NCI-H82 treated with DMSO at 0.1 percent for 48 hours (cell line): ENCODE measurements around the gene GUF1.
"Not testable (repeated sequence)": the region's sequence is repeated elsewhere in the genome, so short reads cannot be mapped to it uniquely, and the experiment has no call there.

Experiments used
- DNase-seq: peaks from one replicate; lab custom pipeline; 2025; ENCODE audit not compliant: unreplicated experiment; lab: John Stamatoyannopoulos, UW

Gene GUF1

GRCh38 chr4:44700427-44700826, 22.2 kb downstream of the GUF1 start:
- DNase-seq, result no peak

GRCh38 chr4:44701037-44701436, 22.8 kb downstream of the GUF1 start:
- no peak for DNase-seq

- no peak for DNase-seq
These were observed 26.5 kb downstream of the GUF1 start for GRCh38 chr4:44704673-44705072.

- DNase-seq, result no peak
These were observed 34.9 kb downstream of the GUF1 start for GRCh38 chr4:44713125-44713524.

- DNase-seq, result peak; percentile 9
These were observed 38.4 kb downstream of the GUF1 start for GRCh38 chr4:44716597-44716996.

GRCh38 chr4:44720371-44720770, 42.2 kb downstream of the GUF1 start:
- no peak for DNase-seq

DNA sequence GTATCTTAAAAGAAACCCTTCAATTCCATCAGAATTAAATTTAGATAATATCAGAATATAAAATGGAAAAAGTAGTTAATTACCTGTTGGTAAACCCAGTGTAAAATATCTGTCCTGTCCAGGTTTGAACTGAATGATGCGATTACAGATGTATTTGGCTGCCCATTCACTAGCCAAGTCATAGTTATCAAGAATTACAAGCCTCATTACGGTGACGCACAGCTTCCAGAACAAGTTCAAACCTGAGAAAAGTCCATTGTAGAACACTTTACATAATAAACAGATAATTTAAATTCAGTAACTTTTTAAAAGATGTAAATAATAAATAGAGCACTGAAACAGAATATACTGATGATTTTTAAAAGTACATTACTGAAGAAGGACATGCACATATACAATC, 43.8 kb downstream of the GUF1 start:
- DNase-seq, result no peak

DNA sequence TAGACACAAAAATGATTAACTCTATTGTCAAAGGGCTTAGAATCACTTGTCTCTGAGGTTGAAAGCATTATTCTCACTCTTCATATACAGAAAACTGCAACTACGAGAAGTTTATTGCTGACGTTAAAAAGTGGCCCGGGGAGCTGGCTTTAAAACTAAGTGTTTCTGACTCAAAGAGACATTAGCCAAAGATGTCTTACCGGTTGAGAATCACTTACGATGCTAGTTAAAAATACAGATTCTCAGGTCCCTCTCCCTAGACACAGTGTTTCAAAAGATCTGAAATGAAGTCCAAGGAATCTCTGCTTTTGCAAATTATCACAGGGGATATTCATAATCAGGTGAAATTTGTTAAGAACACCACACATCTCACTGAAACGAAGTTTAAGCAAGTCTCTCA, 46.9 kb downstream of the GUF1 start:
- no peak for DNase-seq

- no peak for DNase-seq
These were observed 47.5 kb downstream of the GUF1 start for GRCh38 chr4:44725726-44726037.

DNA sequence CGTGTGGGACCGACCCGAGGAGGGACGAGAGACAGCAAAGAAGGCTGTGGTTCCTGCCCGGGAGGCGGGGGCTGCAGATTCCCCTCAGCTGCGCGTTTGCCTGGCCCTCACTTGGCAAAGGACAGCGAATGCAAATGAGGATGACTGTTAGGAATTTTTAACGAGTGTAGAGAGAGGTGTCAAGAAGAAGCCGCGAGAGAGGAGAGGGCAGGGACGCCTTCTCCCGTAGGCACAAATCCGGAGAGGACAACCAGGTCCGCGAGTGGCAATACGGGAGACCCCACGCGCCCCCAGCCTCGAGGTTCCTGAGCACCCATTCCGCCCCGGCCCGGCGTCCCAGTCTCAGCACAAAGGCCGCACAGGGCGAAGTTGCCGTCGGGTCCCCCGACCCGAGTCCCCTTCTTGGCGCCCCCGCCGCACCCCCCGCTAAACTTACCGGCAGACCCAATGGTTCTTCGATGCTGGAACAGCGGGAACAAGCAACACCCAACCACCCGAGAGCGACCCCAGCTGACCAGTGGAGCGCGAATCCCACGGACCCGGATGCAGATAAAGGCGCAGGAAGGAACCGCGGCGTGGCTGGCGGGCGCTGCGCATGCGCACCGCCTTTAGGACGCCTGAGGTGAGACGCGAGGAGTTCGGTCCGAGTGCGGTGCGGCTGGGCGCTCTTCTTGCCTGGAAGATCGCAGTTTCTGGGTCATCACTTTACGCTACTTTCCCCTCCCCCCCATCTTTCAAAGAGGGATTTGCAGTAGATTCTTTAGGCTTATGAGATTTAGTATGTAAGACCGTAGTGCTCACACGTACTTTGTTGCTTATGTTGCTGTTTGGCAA, 48.0 kb downstream of the GUF1 start, which contains the start of gene GNPDA2:
Gene GNPDA2 (minus strand): TSS at position 519 of the 834 bp plus-strand sequence. CDS start 4,349 bp downstream, outside the sequence.
- peak; percentile 58 for DNase-seq

DNA sequence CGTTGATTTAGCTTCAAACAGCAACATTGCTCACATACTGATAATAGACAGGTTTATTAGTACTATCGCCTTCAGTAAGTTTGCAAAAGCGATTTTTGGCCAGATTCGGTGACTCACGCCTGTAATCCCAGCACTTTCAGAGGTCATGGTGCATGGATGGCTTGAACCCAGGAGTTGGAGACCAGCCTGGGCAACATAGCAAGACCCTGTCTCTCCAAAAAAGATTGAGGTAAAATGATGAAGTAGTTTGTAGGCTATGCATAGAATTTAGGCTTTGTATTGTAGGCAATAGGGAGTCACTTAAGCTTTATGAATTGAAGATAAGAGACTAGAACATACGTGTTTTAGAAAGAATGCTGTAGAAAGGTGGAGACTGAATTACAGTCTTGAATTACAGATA, 49.3 kb downstream of the GUF1 start:
- no peak for DNase-seq

DNA sequence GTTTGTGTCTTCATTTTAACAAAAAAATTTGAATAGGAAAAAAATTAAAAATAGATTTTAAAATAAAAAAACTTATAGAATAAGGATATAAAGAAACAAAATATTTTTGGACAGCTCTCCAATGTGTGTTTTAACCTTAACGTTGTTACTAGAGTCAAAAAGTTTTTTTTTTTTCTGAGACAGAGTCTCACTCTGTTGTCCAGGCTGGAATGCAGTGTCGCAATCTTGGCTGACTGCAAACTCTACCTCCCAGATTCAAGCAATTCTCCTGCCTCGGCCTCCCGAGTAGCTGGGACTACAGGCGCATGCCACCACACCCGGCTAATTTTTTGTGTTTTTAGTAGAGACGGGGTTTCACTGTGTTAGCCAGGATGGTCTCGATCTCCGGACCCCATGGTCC, 50.5 kb downstream of the GUF1 start:
- not testable (repeated sequence) for DNase-seq

DNA sequence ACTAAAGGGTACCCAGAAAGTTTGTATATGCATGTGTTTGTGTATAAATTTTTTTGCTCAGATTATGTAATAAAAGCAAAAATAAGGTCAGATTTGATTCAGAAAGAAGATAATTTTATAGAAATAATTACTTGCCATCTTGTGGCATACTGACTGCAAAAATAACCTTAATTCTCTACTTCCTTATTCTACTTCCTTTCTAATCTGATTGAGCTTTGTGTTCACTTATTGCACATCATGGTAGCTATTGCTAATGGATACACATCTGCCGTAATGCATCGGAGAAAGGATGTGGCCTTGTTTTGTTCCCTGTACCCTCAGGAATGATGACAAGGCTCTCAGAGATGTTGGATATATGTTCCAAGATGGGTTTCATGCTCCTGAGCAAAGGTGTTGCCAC, 58.7 kb downstream of the GUF1 start:
- no peak for DNase-seq

DNA sequence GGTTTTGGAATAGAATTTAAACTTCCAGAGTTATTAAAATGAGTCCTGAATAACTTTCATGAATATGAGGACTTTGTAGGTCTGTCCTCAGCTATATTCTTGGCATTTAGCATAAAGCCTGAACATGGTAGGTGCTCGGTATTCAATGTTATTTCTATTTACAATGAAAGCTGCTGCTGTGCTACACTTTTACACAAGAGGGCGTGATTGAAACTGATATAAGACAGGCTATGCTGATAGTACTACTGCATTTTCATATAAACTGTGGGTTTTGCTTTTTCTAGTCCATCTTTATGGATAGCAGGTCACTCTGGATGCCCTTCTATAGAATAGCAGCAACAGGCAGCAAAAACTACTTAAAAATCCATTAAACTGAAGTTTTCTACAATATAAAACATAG, 60.4 kb downstream of the GUF1 start:
- no peak for DNase-seq

GRCh38 chr4:44740201-44740600, 62.0 kb downstream of the GUF1 start:
- DNase-seq, result no peak
